ENCODE results near the gene PPP4R2. TPM values are rescaled to one million over a fixed set of nuclear protein-coding genes. Genes with fewer than 3 reads are reported as not detected.

Gene PPP4R2
- total RNA-seq, 4 donors from 2014 or later: 38.9 to 62.1 (median 40.8) TPM

DNA sequence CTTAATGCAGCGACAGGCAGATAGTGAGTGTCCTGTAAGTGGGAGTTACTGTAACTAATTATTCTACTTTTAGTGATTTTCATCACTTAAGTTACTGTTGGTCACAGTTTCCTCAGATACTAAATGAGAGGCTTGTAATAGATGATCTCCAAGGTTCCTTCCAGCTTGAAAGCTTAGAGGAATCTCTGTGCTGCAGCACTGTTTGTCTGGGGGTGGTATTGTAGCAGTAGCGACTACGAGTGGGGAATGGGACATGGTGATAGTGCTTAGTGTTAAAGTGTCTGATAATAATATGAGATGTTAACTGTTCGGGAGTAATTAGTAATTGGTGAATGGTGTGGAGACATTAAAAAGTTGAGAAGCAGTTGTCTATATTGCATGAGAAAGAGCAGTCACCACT, 12.4 kb downstream of the PPP4R2 start:
- TF ChIP-seq, protein P1, sequence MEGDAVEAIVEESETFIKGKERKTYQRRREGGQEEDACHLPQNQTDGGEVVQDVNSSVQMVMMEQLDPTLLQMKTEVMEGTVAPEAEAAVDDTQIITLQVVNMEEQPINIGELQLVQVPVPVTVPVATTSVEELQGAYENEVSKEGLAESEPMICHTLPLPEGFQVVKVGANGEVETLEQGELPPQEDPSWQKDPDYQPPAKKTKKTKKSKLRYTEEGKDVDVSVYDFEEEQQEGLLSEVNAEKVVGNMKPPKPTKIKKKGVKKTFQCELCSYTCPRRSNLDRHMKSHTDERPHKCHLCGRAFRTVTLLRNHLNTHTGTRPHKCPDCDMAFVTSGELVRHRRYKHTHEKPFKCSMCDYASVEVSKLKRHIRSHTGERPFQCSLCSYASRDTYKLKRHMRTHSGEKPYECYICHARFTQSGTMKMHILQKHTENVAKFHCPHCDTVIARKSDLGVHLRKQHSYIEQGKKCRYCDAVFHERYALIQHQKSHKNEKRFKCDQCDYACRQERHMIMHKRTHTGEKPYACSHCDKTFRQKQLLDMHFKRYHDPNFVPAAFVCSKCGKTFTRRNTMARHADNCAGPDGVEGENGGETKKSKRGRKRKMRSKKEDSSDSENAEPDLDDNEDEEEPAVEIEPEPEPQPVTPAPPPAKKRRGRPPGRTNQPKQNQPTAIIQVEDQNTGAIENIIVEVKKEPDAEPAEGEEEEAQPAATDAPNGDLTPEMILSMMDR (IDR thresholded peaks at IDR 0.05; ENCODE audit: low read depth): no peak

DNA sequence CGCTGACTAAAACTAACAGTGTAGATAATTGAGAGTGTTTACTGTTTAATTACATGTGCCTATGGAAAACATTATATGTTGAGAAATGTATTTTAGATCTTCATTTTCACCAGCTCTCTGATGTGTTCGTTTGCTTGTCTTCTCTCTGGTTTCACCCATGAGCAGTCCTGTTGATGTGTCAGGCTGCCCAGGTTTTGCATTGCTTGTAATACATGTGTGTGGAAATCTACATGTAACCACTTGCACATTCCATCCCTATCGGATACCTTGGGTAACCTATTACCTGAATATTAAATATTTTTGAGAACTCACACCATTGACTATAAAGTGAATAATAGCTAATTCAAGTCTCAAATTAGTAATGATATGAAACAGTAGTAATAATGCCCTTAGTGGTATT, 13.1 kb downstream of the PPP4R2 start:
- TF ChIP-seq, protein P1 (IDR thresholded peaks at IDR 0.05; ENCODE audit: low read depth): no peak

DNA sequence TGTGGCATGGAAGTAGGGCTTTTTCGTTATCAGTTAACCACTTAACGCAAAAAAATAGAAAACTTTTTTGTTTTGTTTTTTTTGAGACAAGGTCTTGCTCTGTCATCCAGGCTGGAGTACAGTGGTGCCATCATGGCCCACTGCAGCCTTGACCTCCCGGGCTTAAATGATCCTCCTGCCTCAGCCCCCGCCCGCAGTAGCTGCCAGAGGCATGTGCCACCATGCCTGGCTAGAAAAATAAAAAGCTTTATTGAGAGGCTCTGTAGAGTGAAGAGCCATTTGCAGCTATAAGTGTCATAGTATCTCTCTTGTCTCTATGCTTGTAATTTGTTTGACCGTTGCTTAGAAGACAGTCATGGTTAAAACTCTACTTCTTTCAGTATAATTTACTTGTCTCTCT, 13.5 kb downstream of the PPP4R2 start:
- TF ChIP-seq, protein P1 (IDR thresholded peaks at IDR 0.05; ENCODE audit: low read depth): no peak

DNA sequence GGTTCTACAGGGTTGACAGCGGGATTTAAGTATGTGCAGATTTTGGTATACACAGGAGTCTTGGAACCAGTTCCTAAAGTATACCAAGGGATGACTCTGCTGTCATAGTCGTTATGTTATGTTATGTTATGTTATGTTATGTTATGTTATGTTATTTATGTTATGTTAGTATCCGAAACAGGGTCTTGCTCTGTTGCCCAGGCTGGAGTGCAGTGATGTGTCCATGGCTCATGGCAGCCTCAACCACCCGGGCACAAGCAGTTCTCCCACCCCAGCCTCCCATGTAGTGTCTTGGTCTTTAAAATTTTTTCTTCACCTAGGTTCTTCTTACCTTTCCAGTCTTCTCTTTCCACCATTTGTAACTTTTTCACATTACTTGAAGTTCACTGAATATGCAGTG, 21.7 kb downstream of the PPP4R2 start:
- TF ChIP-seq, protein P1 (IDR thresholded peaks at IDR 0.05; ENCODE audit: low read depth): no peak

DNA sequence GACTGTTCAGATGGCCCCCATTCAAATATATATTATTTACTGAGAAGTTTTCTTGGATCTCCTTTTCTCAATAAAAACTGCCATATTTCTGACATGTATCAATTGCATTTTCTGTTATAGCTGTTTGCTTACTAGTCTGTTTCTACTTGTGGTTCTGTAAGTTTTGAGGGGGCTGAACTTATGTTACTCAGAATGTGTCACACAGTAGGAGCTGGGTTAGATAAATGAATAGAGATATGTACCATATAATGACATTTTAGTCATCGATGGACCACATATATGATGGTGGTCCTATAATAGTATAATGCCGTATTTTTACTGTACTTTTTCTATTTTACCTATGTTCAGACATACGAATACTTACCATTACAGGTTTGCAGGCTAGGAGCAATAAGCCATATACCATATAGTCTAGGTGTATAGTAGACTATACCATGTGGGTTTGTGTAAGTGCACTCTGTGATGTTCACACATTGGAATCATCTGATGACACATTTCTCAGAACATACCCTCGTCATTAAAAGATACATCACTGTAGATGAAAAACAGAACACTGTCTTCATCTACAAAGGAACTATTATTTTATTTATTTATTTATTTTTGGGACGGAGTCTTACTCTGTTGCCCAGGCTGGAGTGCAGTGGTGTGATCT, 22.3 kb downstream of the PPP4R2 start:
- TF ChIP-seq, protein P1 (IDR thresholded peaks at IDR 0.05; ENCODE audit: low read depth): no peak

DNA sequence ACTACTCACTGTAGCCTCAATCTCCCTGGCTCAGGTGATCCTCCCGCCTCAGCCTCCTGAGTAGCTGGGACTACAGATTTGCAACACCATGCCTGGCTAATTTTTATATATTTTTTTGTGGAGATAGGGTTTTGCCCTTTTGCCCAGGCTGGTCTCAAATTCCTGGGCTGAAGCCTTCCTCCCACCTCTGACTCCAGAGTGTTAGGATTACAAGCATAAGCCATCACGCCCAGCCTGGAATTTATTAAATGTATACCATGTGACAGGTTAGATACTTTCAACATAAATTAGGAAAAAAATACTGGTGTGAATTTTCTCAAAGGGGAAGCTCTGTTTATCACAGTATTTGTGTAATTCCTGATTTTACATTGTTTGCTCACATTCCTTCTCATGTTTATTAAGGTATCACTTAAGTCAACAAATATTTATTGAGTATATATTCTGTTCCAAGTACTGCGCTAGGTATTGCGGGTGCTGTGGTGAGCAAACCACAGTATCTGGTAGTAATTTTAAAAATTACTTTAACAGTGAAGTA, 24.8 kb downstream of the PPP4R2 start:
- TF ChIP-seq, protein P1 (IDR thresholded peaks at IDR 0.05; ENCODE audit: low read depth): no peak

DNA sequence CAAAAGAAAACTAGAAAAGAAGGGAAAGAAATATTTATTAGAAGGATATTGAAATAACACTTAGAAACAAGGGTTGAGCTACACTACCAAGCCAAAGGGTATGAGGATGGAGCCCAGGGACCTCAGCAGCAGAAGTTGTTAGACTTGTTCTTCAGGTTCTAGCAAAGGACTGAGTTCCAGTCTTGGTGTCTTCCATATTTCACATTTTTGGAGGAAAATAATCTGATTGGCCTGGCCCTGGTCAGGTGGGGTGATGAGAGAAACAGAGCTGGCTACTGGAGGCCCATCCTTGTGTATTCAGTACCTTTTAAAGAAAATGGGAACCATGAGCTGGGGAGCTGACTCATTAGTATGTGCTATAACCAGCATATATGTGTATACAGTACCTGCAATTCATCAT, 28.2 kb downstream of the PPP4R2 start:
- TF ChIP-seq, protein P1 (IDR thresholded peaks at IDR 0.05; ENCODE audit: low read depth): no peak
